Stimulated activated CD4-positive, alpha-beta T cell treated with anti-CD3 and anti-CD28 coated beads, Interleukin-1b, Interleukin-23, amount 100 ng/mL, for 24 hours (primary cell): Measurements from ENCODE around the gene DLGAP1.

Source experiments
- DNase-seq, 4 experiments: peaks; one replicate each; pipeline ENCODE4 v3.0.0-alpha.2; 2020; ENCODE audit warnings: low read depth in 4 of 4, low spot score in 1 of 4

The DLGAP1 gene

GRCh38 chr18:3727274-3727673 is 727.8 kb downstream of the DLGAP1 start:
- no peak for DNase-seq

GRCh38 chr18:3726238-3726951 is 728.7 kb downstream of the DLGAP1 start:
- no peak for DNase-seq

- DNase-seq, result no peak
Measured at GRCh38 chr18:3725115-3725514, 730.0 kb downstream of the DLGAP1 start.

- DNase-seq, result no peak
Measured at GRCh38 chr18:3723554-3723953, 731.6 kb downstream of the DLGAP1 start.

- DNase-seq, result no peak
Measured at GRCh38 chr18:3722649-3723433, 732.3 kb downstream of the DLGAP1 start.

- no peak for DNase-seq
Measured at GRCh38 chr18:3721771-3722648, 733.1 kb downstream of the DLGAP1 start.

- DNase-seq, result no peak
Measured at GRCh38 chr18:3720818-3721545, 734.1 kb downstream of the DLGAP1 start.

- DNase-seq, result no peak
Measured at GRCh38 chr18:3720159-3720558, 734.9 kb downstream of the DLGAP1 start.

- DNase-seq, result no peak
Measured at GRCh38 chr18:3717376-3718025, 737.6 kb downstream of the DLGAP1 start.

- no peak for DNase-seq
Measured at GRCh38 chr18:3716116-3716660, 738.9 kb downstream of the DLGAP1 start.

- no peak for DNase-seq
Measured at GRCh38 chr18:3715231-3716080, 739.7 kb downstream of the DLGAP1 start.

- DNase-seq, result no peak
Measured at GRCh38 chr18:3713708-3714107, 741.4 kb downstream of the DLGAP1 start.

- no peak for DNase-seq
Measured at GRCh38 chr18:3713166-3713565, 741.9 kb downstream of the DLGAP1 start.

- no peak for DNase-seq
Measured at GRCh38 chr18:3712491-3712890, 742.6 kb downstream of the DLGAP1 start.

- no peak for DNase-seq
Measured at GRCh38 chr18:3710712-3711301, 744.3 kb downstream of the DLGAP1 start.

GRCh38 chr18:3709205-3709604 is 745.9 kb downstream of the DLGAP1 start:
- DNase-seq, result no peak

GRCh38 chr18:3706279-3707097 is 748.6 kb downstream of the DLGAP1 start:
- DNase-seq, result no peak
